Neural cell (in vitro differentiated cells): ENCODE measurements around the gene STPG4. TPM values are rescaled to one million over a fixed set of nuclear protein-coding genes. Genes with fewer than 3 reads are reported as not detected.

Source experiments
- H2AFZ ChIP-seq: fragments of 200-600, 300-800 bp; sonication (generic), shearing (Covaris generic); 2 replicates; pipeline ENCODE4 v1.6.0; 2014; ENCODE audit warnings: low read depth, mild to moderate bottlenecking, antibody characterized with exemption, low read length, moderate library complexity
- H3F3A ChIP-seq: fragments of 200-600 bp; shearing (Covaris generic); 2 replicates; pipeline ENCODE4 v1.6.1; 2016; ENCODE audit warnings: mild to moderate bottlenecking, moderate library complexity, mixed read lengths, antibody characterized with exemption, low read length; ENCODE audit not compliant: insufficient read depth, poor library complexity, severe bottlenecking
- H3K27ac ChIP-seq: fragments of 200-600, 300-800 bp; sonication (generic), shearing (Covaris generic); 2 replicates; pipeline ENCODE4 v1.5.1; 2014; ENCODE audit warnings: mild to moderate bottlenecking, low read length, moderate library complexity
- H3K27me3 ChIP-seq: fragments of 300-800, 200-600 bp; sonication (generic), shearing (Covaris generic); 2 replicates; pipeline ENCODE4 v1.6.0; 2014; ENCODE audit warnings: mild to moderate bottlenecking, low read depth, low read length, moderate library complexity; ENCODE audit not compliant: insufficient read depth
- H3K36me3 ChIP-seq: fragments of 300-800, 200-600 bp; sonication (generic), shearing (Covaris generic); 2 replicates; pipeline ENCODE4 v1.5.1; 2014; ENCODE audit warnings: mild to moderate bottlenecking, antibody characterized with exemption, low read length, moderate library complexity; ENCODE audit not compliant: insufficient read depth
- H3K4me2 ChIP-seq: fragments of 300-800, 200-600 bp; sonication (generic), shearing (Covaris generic); 2 replicates; pipeline ENCODE4 v1.6.0; 2014; ENCODE audit warnings: mild to moderate bottlenecking, low read length
- H3K4me3 ChIP-seq: fragments of 300-800, 200-600 bp; sonication (generic), shearing (Covaris generic); 2 replicates; pipeline ENCODE4 v1.5.1; 2014; ENCODE audit warnings: mild to moderate bottlenecking, low read length, moderate library complexity
- H3K79me2 ChIP-seq: fragments of 200-600 bp; shearing (Covaris generic); replicated peaks from 2 replicates; pipeline ENCODE4 v1.6.0; 2014; ENCODE audit warnings: mild to moderate bottlenecking, low read length, moderate library complexity; ENCODE audit not compliant: insufficient read depth
- H3K9ac ChIP-seq: fragments of 300-800, 200-600 bp; sonication (generic), shearing (Covaris generic); 2 replicates; pipeline ENCODE4 v1.6.1; 2016; ENCODE audit warnings: mild to moderate bottlenecking, low read length, mixed read lengths
- H3K9me2 ChIP-seq: fragments of 200-600 bp; shearing (Covaris generic); 2 replicates; pipeline ENCODE4 v1.6.1; 2016; ENCODE audit warnings: mild to moderate bottlenecking, low read length, mixed read lengths; ENCODE audit not compliant: insufficient read depth
- H3K9me3 ChIP-seq: fragments of 200-600, 300-800 bp; sonication (generic), shearing (Covaris generic); 2 replicates; pipeline ENCODE4 v1.6.1; 2016; ENCODE audit warnings: mild to moderate bottlenecking, mixed run types, low read length, moderate library complexity, mixed read lengths
- H4K20me1 ChIP-seq: fragments of 200-600 bp; shearing (Covaris generic); 2 replicates; pipeline ENCODE4 v1.6.1; 2016; ENCODE audit warnings: mild to moderate bottlenecking, mixed run types; ENCODE audit not compliant: insufficient read depth
- EP300 ChIP-seq: fragments of 450-650 bp; conservative IDR thresholded peaks from 2 replicates; pipeline ENCODE4 v1.6.1; 2014; ENCODE audit warnings: antibody characterized with exemption, mild to moderate bottlenecking, moderate library complexity; ENCODE audit not compliant: poor library complexity, severe bottlenecking
- EZH2 ChIP-seq: fragments of 200-600, 300-800 bp; shearing (Covaris generic), sonication (generic); IDR thresholded peaks from 2 replicates; pipeline ENCODE4 v1.6.1; 2014; ENCODE audit warnings: antibody characterized with exemption, low read length, borderline replicate concordance, mild to moderate bottlenecking; ENCODE audit not compliant: insufficient read depth, poor library complexity, severe bottlenecking
- MXI1 ChIP-seq: fragments of 450-650 bp; conservative IDR thresholded peaks from 2 replicates; pipeline ENCODE4 v1.6.1; 2014; ENCODE audit warnings: antibody characterized with exemption, mild to moderate bottlenecking; ENCODE audit not compliant: poor library complexity, severe bottlenecking
- POLR2AphosphoS5 ChIP-seq: IDR thresholded peaks from 2 replicates; pipeline ENCODE4 v1.6.1; 2012
- RAD21 ChIP-seq: fragments of 450-650 bp; conservative IDR thresholded peaks from 2 replicates; pipeline ENCODE4 v1.6.1; 2014; ENCODE audit warnings: antibody characterized with exemption, mild to moderate bottlenecking, moderate library complexity
- SMC3 ChIP-seq: fragments of 450-650 bp; conservative IDR thresholded peaks from 2 replicates; pipeline ENCODE4 v1.6.1; 2014; ENCODE audit warnings: antibody characterized with exemption, mild to moderate bottlenecking, moderate library complexity; ENCODE audit not compliant: poor library complexity
- TAF1 ChIP-seq: IDR thresholded peaks from 2 replicates; pipeline ENCODE4 v1.6.1; 2012; ENCODE audit warnings: low read depth
- polyA plus RNA-seq: library from polyadenylated mRNA; depleted of rRNA; stranded (reverse); fragments of >200 nt; gene quantifications from 2 replicates; pipeline ENCODE4 v1.2.3, GENCODE V29; 2014
- TF ChIP-seq, protein P1 (sequence below): IDR thresholded peaks from 2 replicates; pipeline ENCODE4 v1.6.1; 2012; ENCODE audit warnings: borderline replicate concordance
- TF ChIP-seq, protein P2 (sequence below): fragments of 450-650 bp; IDR thresholded peaks from 2 replicates; pipeline ENCODE4 v1.5.1; 2014; ENCODE audit warnings: antibody characterized with exemption, mild to moderate bottlenecking, moderate library complexity; ENCODE audit not compliant: poor library complexity, severe bottlenecking

The STPG4 gene
- polyA plus RNA-seq, 1 donor from 2014 or later = not detected

GRCh38 chr2:47039489-47039870, 115.6 kb downstream of the STPG4 start (continued):
- TF ChIP-seq RAD21 = no peak

DNA sequence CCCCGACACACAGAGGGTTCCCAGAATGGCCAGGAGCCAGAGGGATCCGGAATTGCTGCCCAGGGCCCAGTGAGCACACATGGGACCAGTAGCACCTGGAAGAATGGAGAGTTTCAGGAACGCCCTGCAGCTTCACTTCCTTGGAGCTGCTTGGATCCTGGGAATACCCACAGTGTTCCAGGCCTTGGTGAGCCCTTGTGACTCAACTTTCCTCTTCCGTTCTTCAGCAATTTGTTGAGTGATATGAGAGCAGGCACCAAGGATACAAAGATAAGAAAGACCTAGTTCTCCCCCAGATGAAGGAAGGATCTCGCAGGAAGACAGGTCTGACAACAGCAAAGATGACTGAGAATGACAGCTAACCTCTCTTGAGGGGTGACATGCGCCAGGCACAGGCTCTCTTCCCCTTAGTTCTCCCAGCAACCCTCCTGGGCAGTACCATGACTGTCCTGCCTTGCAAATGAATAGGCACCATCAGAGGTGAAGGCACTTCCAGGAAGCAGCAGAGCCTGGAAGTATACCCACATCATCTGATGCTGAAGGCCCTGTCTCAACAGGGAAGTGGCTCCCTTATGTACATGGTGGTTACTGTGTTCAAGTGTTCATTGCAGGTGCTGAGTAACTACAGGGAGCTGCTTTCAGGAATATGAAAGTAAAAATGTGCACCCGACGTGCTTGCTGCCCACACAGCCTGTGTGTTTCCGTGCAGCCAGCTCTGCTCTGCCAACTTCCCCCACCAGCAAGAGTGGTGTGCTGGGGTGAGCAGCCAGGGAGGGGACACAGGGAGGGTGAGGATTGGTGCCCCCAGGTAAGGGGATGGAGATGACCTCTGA, 116.2 kb downstream of the STPG4 start:
- no peaks in the 10 kb centered on the region for H3K27me3 ChIP-seq
- H3K9me3 ChIP-seq = no peaks in the 10 kb centered on the region
- H4K20me1 ChIP-seq = no peaks in the 10 kb centered on the region
- H3F3A ChIP-seq = no peaks in the 10 kb centered on the region
- no peak overlapping the region for H2AFZ ChIP-seq
- TF ChIP-seq POLR2AphosphoS5 (no peak), RAD21 (no peak), EP300 (no peak), TAF1 (no peak), EZH2 (no peak), MXI1 (no peak), SMC3 (no peak)
- TF ChIP-seq, protein P1, sequence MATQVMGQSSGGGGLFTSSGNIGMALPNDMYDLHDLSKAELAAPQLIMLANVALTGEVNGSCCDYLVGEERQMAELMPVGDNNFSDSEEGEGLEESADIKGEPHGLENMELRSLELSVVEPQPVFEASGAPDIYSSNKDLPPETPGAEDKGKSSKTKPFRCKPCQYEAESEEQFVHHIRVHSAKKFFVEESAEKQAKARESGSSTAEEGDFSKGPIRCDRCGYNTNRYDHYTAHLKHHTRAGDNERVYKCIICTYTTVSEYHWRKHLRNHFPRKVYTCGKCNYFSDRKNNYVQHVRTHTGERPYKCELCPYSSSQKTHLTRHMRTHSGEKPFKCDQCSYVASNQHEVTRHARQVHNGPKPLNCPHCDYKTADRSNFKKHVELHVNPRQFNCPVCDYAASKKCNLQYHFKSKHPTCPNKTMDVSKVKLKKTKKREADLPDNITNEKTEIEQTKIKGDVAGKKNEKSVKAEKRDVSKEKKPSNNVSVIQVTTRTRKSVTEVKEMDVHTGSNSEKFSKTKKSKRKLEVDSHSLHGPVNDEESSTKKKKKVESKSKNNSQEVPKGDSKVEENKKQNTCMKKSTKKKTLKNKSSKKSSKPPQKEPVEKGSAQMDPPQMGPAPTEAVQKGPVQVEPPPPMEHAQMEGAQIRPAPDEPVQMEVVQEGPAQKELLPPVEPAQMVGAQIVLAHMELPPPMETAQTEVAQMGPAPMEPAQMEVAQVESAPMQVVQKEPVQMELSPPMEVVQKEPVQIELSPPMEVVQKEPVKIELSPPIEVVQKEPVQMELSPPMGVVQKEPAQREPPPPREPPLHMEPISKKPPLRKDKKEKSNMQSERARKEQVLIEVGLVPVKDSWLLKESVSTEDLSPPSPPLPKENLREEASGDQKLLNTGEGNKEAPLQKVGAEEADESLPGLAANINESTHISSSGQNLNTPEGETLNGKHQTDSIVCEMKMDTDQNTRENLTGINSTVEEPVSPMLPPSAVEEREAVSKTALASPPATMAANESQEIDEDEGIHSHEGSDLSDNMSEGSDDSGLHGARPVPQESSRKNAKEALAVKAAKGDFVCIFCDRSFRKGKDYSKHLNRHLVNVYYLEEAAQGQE = no peak
- TF ChIP-seq, protein P2, sequence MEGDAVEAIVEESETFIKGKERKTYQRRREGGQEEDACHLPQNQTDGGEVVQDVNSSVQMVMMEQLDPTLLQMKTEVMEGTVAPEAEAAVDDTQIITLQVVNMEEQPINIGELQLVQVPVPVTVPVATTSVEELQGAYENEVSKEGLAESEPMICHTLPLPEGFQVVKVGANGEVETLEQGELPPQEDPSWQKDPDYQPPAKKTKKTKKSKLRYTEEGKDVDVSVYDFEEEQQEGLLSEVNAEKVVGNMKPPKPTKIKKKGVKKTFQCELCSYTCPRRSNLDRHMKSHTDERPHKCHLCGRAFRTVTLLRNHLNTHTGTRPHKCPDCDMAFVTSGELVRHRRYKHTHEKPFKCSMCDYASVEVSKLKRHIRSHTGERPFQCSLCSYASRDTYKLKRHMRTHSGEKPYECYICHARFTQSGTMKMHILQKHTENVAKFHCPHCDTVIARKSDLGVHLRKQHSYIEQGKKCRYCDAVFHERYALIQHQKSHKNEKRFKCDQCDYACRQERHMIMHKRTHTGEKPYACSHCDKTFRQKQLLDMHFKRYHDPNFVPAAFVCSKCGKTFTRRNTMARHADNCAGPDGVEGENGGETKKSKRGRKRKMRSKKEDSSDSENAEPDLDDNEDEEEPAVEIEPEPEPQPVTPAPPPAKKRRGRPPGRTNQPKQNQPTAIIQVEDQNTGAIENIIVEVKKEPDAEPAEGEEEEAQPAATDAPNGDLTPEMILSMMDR = no peak
- H3K79me2 ChIP-seq = no peaks in the 10 kb centered on the region
- no peak overlapping the region for H3K4me3 ChIP-seq
- no peaks in the 10 kb centered on the region for H3K9me2 ChIP-seq
- H3K4me2 ChIP-seq = no peak overlapping the region
- H3K36me3 ChIP-seq = no peaks in the 10 kb centered on the region
- H3K9ac ChIP-seq = no peak overlapping the region
- no peak overlapping the region for H3K27ac ChIP-seq

DNA sequence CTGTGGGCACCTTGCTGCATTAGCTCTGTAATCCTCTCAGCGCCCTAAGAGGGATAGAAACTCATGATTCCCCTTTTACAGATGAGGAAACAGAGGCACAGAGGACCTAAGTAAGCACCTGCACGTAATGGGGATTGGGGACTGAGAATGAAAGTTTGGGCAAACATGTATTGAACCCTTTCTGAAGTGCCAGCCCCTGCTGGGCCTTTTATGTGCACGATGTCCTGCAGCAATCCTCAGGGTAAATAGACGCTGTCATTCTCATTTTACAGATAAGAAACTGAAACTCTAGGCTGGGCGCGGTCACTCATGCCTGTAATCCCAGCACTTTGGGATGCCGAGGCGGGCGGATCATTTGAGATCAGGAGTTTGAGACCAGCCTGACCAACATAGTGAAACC, 117.4 kb downstream of the STPG4 start:
- Histone ChIP-seq H3K79me2 (no peaks in the 10 kb centered on the region), H4K20me1 (no peaks in the 10 kb centered on the region), H3K27ac (no peak overlapping the region), H3K9ac (no peak overlapping the region), H2AFZ (no peak overlapping the region), H3K36me3 (no peaks in the 10 kb centered on the region), H3K9me2 (no peaks in the 10 kb centered on the region), H3F3A (no peaks in the 10 kb centered on the region), H3K27me3 (no peaks in the 10 kb centered on the region), H3K4me2 (no peak overlapping the region), H3K4me3 (no peak overlapping the region), H3K9me3 (no peaks in the 10 kb centered on the region)
- no peak for TF ChIP-seq SMC3
- TF ChIP-seq, protein P1 = no peak
- no peak for TF ChIP-seq TAF1
- TF ChIP-seq, protein P2 = no peak
- TF ChIP-seq EZH2 = no peak
- no peak for TF ChIP-seq EP300
- TF ChIP-seq POLR2AphosphoS5 = no peak
- TF ChIP-seq RAD21 = no peak
- TF ChIP-seq MXI1 = no peak
